Mucosa of rectum (tissue), 2 donors: ENCODE measurements around the gene GSDMA.

Experiments used
- H3K27ac ChIP-seq, 2 donors: one replicate each; pipeline ENCODE4 v1.7.0; 2013; ENCODE audit warnings: inconsistent platforms in 2 of 2, low read depth in 2 of 2, low read length in 2 of 2
- H3K27me3 ChIP-seq, 2 donors: one replicate each; pipeline ENCODE4 v1.7.0; 2013; ENCODE audit warnings: low read length in 2 of 2; ENCODE audit not compliant: control insufficient read depth in 2 of 2, insufficient read depth in 2 of 2
- H3K36me3 ChIP-seq, 2 donors: one replicate each; pipeline ENCODE4 v1.7.0; 2013; ENCODE audit warnings: low read length in 2 of 2; ENCODE audit not compliant: control insufficient read depth in 2 of 2, insufficient read depth in 2 of 2
- H3K4me1 ChIP-seq, 2 donors: one replicate each; pipeline ENCODE4 v1.7.0; 2013; ENCODE audit warnings: low read length in 2 of 2, mild to moderate bottlenecking in 1 of 2; ENCODE audit not compliant: control insufficient read depth in 2 of 2, insufficient read depth in 2 of 2
- H3K4me3 ChIP-seq, 2 donors: one replicate each; pipeline ENCODE4 v1.7.0; 2013; ENCODE audit warnings: low read length in 2 of 2
- H3K9ac ChIP-seq, 2 donors: one replicate each; pipeline ENCODE4 v1.7.0; 2013; ENCODE audit warnings: low read length in 2 of 2, low read depth in 1 of 2, mild to moderate bottlenecking in 1 of 2
- H3K9me3 ChIP-seq, 2 donors: one replicate each; pipeline ENCODE4 v1.7.0; 2013; ENCODE audit warnings: low read length in 2 of 2; ENCODE audit not compliant: control insufficient read depth in 2 of 2
- donor health status: healthy.
- donor health status: Normal muscosa, but diverticular disease.

GSDMA gene

DNA sequence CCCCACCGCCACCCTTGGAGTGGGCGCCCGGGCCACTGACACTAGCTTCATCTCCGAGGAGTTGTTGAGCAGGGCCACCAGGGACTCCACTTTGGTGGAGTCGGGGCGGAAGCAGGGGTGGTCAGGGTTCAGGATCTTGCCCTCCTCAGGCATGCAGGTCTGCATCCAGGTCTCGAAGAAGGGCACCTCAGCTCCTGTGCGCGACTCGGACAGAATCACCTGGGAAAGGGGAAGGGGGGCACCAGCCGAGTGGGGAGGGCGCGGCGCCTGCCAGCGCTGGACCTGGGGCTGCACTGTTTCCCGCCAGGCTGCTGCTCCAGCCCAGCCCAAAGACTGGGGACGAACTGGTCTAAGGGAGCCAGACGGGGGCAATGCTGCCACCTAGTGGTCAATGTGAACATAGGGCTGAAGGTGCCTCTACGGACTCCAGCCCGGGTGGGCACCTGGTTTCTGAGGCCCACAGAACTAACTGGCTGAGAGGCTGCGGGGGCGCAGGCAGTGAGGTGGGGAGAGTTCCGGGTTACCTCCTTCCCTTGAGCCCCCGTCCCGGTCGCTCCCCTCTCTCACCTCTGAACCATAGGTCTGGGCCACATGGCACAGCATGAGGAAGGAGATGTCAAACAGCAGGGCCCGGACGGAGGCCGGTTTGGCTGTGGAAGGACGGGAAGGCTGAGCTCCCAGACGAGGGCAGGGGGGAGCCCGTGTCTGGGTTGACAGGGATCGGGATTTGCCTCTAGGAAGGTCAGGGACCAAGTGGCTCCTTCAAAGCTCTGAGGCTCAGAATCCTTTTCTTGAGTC, 64.2 kb downstream of the GSDMA start:
- H3K27ac ChIP-seq: no peak overlapping the region
- no peak overlapping the region for H3K4me3 ChIP-seq
- H3K9ac ChIP-seq: no peak overlapping the region
- H3K27me3 ChIP-seq: no peaks in the 10 kb centered on the region
- peaks cover 28 to 40% of the 10 kb centered on the region in 2 donors for H3K4me1 ChIP-seq
- H3K36me3 ChIP-seq: peaks cover 42 to 62% of the 10 kb centered on the region in 2 donors
- no peaks in the 10 kb centered on the region for H3K9me3 ChIP-seq
